ENCODE measurements around the gene UBE2O. TPM values are rescaled to one million over a fixed set of nuclear protein-coding genes. Genes with fewer than 3 reads are reported as not detected.

The UBE2O gene
- total and polyA plus RNA-seq, 2 donors from 2014 or later, result 5.5 to 21.3 TPM

DNA sequence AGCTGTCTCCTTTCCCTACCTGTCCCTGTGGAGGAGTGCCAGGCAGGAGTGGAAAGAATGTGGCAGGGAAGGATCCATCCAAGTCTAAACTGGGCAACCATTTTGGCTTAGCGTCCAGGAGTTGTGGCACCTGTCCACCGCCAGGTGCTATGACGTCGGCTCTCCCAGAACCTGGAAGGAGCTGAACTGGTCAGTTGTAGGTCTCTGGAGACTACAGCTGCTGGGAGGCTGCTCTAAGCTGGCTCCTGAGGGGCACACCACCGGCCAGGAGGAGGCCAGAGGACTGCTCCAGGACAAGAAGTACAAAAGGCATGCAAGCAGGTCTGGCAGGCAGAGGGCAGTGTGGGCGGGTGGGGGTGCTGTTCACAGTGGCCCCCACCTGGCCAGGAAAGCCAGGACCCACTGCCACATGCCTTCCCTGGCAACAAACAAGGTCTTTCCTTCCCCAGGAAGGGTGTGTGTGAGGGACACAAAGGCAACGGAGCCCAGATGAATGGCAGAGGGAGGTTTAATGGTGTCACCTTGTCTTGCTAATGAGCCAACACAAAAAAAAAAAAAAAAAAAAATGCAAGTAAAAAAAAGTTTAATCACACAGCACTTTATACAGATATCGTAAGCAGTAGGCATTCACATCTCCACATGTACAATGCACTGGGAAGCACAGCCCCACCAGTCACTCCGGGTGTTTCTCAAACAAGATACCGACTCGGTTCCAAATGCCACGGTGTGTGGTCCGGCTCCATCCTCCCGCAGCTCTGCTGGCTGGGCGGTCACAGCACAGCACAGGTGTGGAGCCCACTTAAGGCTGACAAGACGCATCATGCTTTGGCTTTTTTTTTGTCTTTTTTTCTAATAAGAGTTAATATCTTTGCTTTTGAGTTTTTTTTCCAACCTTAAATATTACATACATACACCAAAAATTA, 63.7 kb downstream of the UBE2O start:
- intact Hi-C loops (cut with DNase I), result no loop called here
- Histone ChIP-seq H3K27ac (ENCODE audit: low read depth in 2 of 2, low read length in 2 of 2) (no peak overlapping the region), H3K27me3 (ENCODE audit: control insufficient read depth, insufficient read depth, low read length) (no peaks in the 10 kb centered on the region), H3K9ac (ENCODE audit: low read length in 3 of 3) (no peak overlapping the region), H3K9me3 (ENCODE audit: control insufficient read depth in 2 of 3, insufficient read depth in 1 of 3, low read length in 3 of 3) (no peaks in the 10 kb centered on the region), H3K36me3 (ENCODE audit: control insufficient read depth in 2 of 3, insufficient read depth in 3 of 3, low read length in 3 of 3) (peaks cover 0 to 12% (median 4%) of the 10 kb centered on the region in 3 donors), H3K4me1 (ENCODE audit: control insufficient read depth in 2 of 3, insufficient read depth in 2 of 3, low read depth in 1 of 3, low read length in 3 of 3) (peaks cover 0 to 17% (median 0%) of the 10 kb centered on the region in 3 donors), H3K4me3 (ENCODE audit: low read length in 3 of 3) (no peak overlapping the region)
- FAIRE-seq (no peak), DNase-seq (peak in 1 of 5 donors; percentile 9)
- TF ChIP-seq, protein P1, sequence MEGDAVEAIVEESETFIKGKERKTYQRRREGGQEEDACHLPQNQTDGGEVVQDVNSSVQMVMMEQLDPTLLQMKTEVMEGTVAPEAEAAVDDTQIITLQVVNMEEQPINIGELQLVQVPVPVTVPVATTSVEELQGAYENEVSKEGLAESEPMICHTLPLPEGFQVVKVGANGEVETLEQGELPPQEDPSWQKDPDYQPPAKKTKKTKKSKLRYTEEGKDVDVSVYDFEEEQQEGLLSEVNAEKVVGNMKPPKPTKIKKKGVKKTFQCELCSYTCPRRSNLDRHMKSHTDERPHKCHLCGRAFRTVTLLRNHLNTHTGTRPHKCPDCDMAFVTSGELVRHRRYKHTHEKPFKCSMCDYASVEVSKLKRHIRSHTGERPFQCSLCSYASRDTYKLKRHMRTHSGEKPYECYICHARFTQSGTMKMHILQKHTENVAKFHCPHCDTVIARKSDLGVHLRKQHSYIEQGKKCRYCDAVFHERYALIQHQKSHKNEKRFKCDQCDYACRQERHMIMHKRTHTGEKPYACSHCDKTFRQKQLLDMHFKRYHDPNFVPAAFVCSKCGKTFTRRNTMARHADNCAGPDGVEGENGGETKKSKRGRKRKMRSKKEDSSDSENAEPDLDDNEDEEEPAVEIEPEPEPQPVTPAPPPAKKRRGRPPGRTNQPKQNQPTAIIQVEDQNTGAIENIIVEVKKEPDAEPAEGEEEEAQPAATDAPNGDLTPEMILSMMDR (IDR thresholded peaks at IDR 0.05; ENCODE audit: borderline replicate concordance, extremely low read depth, insufficient read depth), result no peak

DNA sequence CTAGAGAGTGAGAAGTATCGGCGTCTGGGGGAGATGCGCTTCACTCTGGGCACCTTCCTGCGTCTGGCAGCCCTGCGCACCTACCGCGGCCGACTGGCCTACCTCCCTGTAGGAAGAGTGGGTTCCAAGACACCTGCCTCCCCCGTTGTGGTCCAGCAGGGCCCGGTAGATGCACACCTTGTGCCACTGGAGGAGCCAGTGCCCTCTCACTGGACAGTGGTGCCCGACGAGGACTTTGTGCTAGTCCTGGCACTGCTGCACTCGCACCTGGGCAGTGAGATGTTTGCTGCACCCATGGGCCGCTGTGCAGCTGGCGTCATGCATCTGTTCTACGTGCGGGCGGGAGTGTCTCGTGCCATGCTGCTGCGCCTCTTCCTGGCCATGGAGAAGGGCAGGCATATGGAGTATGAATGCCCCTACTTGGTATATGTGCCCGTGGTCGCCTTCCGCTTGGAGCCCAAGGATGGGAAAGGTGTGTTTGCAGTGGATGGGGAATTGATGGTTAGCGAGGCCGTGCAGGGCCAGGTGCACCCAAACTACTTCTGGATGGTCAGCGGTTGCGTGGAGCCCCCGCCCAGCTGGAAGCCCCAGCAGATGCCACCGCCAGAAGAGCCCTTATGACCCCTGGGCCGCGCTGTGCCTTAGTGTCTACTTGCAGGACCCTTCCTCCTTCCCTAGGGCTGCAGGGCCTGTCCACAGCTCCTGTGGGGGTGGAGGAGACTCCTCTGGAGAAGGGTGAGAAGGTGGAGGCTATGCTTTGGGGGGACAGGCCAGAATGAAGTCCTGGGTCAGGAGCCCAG, 65.8 kb downstream of the UBE2O start:
- Histone ChIP-seq H3K4me3 (ENCODE audit: low read length in 3 of 3) (no peak overlapping the region), H3K9me3 (ENCODE audit: control insufficient read depth in 2 of 3, insufficient read depth in 1 of 3, low read length in 3 of 3) (no peaks in the 10 kb centered on the region), H3K36me3 (ENCODE audit: control insufficient read depth in 2 of 3, insufficient read depth in 3 of 3, low read length in 3 of 3) (peaks cover 0 to 12% (median 0%) of the 10 kb centered on the region in 3 donors), H3K4me1 (ENCODE audit: control insufficient read depth in 2 of 3, insufficient read depth in 2 of 3, low read depth in 1 of 3, low read length in 3 of 3) (peaks cover 0 to 25% (median 0%) of the 10 kb centered on the region in 3 donors), H3K27ac (ENCODE audit: low read depth in 2 of 2, low read length in 2 of 2) (no peak overlapping the region), H3K9ac (ENCODE audit: low read length in 3 of 3) (no peak overlapping the region), H3K27me3 (ENCODE audit: control insufficient read depth, insufficient read depth, low read length) (no peaks in the 10 kb centered on the region)
- intact Hi-C loops (cut with DNase I), result no loop called here
- TF ChIP-seq, protein P1 (IDR thresholded peaks at IDR 0.05; ENCODE audit: borderline replicate concordance, extremely low read depth, insufficient read depth), result no peak
- DNase-seq (no peak), FAIRE-seq (no peak)

DNA sequence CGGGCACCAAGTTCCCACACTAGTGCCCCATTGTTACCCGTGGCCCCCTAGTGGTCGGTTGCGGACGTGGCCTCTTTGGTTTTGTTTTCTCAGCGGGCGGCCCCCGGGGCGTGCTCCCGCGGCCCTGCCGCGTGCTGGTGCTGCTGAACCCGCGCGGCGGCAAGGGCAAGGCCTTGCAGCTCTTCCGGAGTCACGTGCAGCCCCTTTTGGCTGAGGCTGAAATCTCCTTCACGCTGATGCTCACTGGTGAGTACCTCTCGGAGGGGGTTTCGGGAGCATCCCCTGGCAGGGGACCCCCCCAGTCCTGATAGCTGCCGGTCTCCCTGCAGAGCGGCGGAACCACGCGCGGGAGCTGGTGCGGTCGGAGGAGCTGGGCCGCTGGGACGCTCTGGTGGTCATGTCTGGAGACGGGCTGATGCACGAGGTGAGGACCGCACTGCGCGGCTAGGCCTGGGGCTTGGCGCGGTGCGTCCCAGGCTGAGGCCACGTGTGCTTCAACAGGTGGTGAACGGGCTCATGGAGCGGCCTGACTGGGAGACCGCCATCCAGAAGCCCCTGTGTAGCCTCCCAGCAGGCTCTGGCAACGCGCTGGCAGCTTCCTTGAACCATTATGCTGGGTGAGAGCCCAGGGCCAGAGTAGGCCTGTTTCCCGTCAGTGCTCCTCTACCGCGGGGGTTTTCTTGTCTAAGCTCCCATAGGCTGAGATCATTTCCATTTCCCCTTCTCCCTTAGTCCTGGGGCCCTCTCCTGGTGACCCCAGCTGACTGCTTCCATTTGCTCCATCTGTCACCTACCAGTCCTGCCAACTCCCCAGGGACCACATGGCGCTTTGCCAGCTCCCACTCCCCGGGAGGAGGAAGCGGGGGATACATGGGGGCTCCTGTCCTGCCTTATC, 66.8 kb downstream of the UBE2O start:
- TF ChIP-seq, protein P1 (IDR thresholded peaks at IDR 0.05; ENCODE audit: borderline replicate concordance, extremely low read depth, insufficient read depth), result peak; percentile 65
- H3K36me3 ChIP-seq (ENCODE audit: control insufficient read depth in 2 of 3, insufficient read depth in 3 of 3, low read length in 3 of 3), result peaks cover 0 to 9% (median 0%) of the 10 kb centered on the region in 3 donors
- DNase-seq (peak in 4 of 5 donors; percentile 78 to 91 (median 82)), FAIRE-seq (no peak)
- peaks cover 0 to 25% (median 0%) of the 10 kb centered on the region in 3 donors for H3K4me1 ChIP-seq (ENCODE audit: control insufficient read depth in 2 of 3, insufficient read depth in 2 of 3, low read depth in 1 of 3, low read length in 3 of 3)
- H3K9me3 ChIP-seq (ENCODE audit: control insufficient read depth in 2 of 3, insufficient read depth in 1 of 3, low read length in 3 of 3), result no peaks in the 10 kb centered on the region
- intact Hi-C loops (cut with DNase I), result no loop called here
- H3K27me3 ChIP-seq (ENCODE audit: control insufficient read depth, insufficient read depth, low read length), result no peaks in the 10 kb centered on the region
- no peak overlapping the region for H3K9ac ChIP-seq (ENCODE audit: low read length in 3 of 3)
- peak overlapping the region in 1 of 3 donors; percentile 44 for H3K4me3 ChIP-seq (ENCODE audit: low read length in 3 of 3)
- H3K27ac ChIP-seq (ENCODE audit: low read depth in 2 of 2, low read length in 2 of 2), result no peak overlapping the region

Data from kidney (tissue), 14 donors.